Vein endothelial cell (primary cell): Measurements from ENCODE around the gene PANX1. TPM values are rescaled to one million over a fixed set of nuclear protein-coding genes. Genes with fewer than 3 reads are reported as not detected.

ENCODE experiments used
- total RNA-seq: library from RNA; depleted of rRNA; stranded (reverse); fragments of >200 nt; gene quantifications from 2 replicates; pipeline ENCODE4 v1.2.3, GENCODE V29; 2012

PANX1 gene, protein sequence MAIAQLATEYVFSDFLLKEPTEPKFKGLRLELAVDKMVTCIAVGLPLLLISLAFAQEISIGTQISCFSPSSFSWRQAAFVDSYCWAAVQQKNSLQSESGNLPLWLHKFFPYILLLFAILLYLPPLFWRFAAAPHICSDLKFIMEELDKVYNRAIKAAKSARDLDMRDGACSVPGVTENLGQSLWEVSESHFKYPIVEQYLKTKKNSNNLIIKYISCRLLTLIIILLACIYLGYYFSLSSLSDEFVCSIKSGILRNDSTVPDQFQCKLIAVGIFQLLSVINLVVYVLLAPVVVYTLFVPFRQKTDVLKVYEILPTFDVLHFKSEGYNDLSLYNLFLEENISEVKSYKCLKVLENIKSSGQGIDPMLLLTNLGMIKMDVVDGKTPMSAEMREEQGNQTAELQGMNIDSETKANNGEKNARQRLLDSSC
- 20.3 and 31.9 TPM in 2 replicates for total RNA-seq

DNA sequence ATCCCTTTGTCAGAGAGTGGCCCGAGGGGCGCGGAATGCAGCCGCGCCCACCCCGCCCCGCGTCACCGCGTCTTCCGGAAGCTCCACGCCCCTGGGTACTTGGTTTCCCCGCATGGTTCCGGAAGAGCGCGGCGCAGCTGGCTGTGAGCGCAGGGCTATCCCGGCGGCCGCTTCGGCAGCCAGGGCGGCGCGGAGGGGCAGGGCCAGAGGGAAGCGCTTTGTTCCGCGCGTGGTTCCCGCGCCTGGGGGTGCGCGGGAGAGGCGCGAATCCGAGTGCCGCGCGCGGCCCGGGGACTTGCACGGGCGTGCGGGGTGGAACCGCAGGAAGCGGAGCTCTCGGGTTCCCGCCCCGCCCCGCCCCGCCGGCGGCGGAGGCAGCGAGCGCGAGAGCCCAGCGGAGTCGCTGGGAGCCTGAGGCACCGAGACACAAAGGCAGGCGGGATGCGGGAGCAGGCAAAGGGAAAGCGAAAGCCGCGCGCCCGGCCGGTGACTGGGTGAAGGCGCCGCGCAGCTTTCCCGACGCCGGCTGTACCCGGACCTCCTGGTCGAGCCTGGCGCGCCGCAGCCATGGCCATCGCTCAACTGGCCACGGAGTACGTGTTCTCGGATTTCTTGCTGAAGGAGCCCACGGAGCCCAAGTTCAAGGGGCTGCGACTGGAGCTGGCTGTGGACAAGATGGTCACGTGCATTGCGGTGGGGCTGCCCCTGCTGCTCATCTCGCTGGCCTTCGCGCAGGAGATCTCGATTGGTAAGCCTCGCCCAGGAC lies at the start of gene PANX1:
PANX1 (plus strand) TSS at position 96 of the 766 bp plus-strand sequence; CDS start at position 568, 472 bp downstream.

Other genes starting within 250 kb of the PANX1 start
- gene HEPHL1, start 107.5 kb upstream of the PANX1 start, total RNA-seq, result under 0.01 TPM in 2 replicates
- gene IZUMO1R, start 175.7 kb downstream of the PANX1 start, total RNA-seq, result not detected in 2 replicates